ENCODE data around the gene OTOP3. TPM values are rescaled to one million over a fixed set of nuclear protein-coding genes. Genes with fewer than 3 reads are reported as not detected.
A peak's percentile ranks its signal among the peaks of the same experiment; 100 is the strongest.
"Not testable (repeated sequence)": the region's sequence is repeated elsewhere in the genome, so short reads cannot be mapped to it uniquely, and the experiment has no call there.

OTOP3 gene
- total RNA-seq, 4 donors from 2014 or later = 0.65 to 0.98 TPM; not detected in 2

GRCh38 chr17:74978240-74978639, 42.5 kb downstream of the OTOP3 start:
- Histone ChIP-seq H3K9me3 (no peaks in the 10 kb centered on the region), H3K27me3 (peaks cover 14% of the 10 kb centered on the region), H3K27ac (no peak overlapping the region), H3K4me1 (peaks cover 13% of the 10 kb centered on the region), H3K4me3 (no peak overlapping the region), H3K36me3 (no peaks in the 10 kb centered on the region)
- no peak for DNase-seq (ENCODE audit: low spot score in 2 of 2)
- WGBS = 87% methylated on average over 3 of the region's 3 CpGs
- TF ChIP-seq POLR2AphosphoS5 (IDR thresholded peaks at IDR 0.05) = no peak
- TF ChIP-seq CTCF (IDR thresholded peaks at IDR 0.05) = no peak
- no peak for TF ChIP-seq POLR2A (IDR thresholded peaks at IDR 0.05)
- no peak for TF ChIP-seq EP300 (IDR thresholded peaks at IDR 0.05)

GRCh38 chr17:74979408-74980146, 43.9 kb downstream of the OTOP3 start:
- 86% methylated on average over 17 of the region's 17 CpGs for WGBS
- H3K9me3 ChIP-seq = no peaks in the 10 kb centered on the region
- no peak overlapping the region for H3K4me3 ChIP-seq
- H3K36me3 ChIP-seq = no peaks in the 10 kb centered on the region
- TF ChIP-seq EP300 (IDR thresholded peaks at IDR 0.05) (no peak), POLR2AphosphoS5 (IDR thresholded peaks at IDR 0.05) (no peak), POLR2A (IDR thresholded peaks at IDR 0.05) (no peak), CTCF (IDR thresholded peaks at IDR 0.05) (no peak)
- H3K27ac ChIP-seq = no peak overlapping the region
- H3K27me3 ChIP-seq = peaks cover 4% of the 10 kb centered on the region
- no peak for DNase-seq (ENCODE audit: low spot score in 2 of 2)
- peaks cover 13% of the 10 kb centered on the region for H3K4me1 ChIP-seq

- no peak for TF ChIP-seq EP300 (IDR thresholded peaks at IDR 0.05)
- TF ChIP-seq POLR2A (IDR thresholded peaks at IDR 0.05) = no peak
- no peak for TF ChIP-seq POLR2AphosphoS5 (IDR thresholded peaks at IDR 0.05)
- TF ChIP-seq CTCF (IDR thresholded peaks at IDR 0.05) = no peak
- WGBS = 45% methylated on average over 16 of the region's 16 CpGs
- peak overlapping the region; percentile 75 for H3K27ac ChIP-seq
- DNase-seq (ENCODE audit: low spot score in 2 of 2) = no peak
- H3K36me3 ChIP-seq = no peaks in the 10 kb centered on the region
- peaks cover 13% of the 10 kb centered on the region for H3K4me1 ChIP-seq
- H3K4me3 ChIP-seq = peak overlapping the region; percentile 51
- H3K27me3 ChIP-seq = no peaks in the 10 kb centered on the region
- no peaks in the 10 kb centered on the region for H3K9me3 ChIP-seq
Observed at GRCh38 chr17:74981318-74981978, 45.8 kb downstream of the OTOP3 start.

GRCh38 chr17:74981979-74982662, 46.4 kb downstream of the OTOP3 start:
- 1% methylated on average over 35 of the region's 61 CpGs for WGBS
- H3K27ac ChIP-seq = peak overlapping the region; percentile 75
- DNase-seq (ENCODE audit: low spot score in 2 of 2) = peak; percentile 83
- H3K36me3 ChIP-seq = no peaks in the 10 kb centered on the region
- no peaks in the 10 kb centered on the region for H3K27me3 ChIP-seq
- H3K4me1 ChIP-seq = peaks cover 18% of the 10 kb centered on the region
- H3K9me3 ChIP-seq = no peaks in the 10 kb centered on the region
- peak in 1 of 3 donors; percentile 34 for TF ChIP-seq POLR2AphosphoS5 (IDR thresholded peaks at IDR 0.05)
- no peak for TF ChIP-seq EP300 (IDR thresholded peaks at IDR 0.05)
- H3K4me3 ChIP-seq = peak overlapping the region; percentile 51

- H3K4me3 ChIP-seq = peak overlapping the region; percentile 51
- 40% methylated on average over 11 of the region's 14 CpGs for WGBS
- peaks cover 20% of the 10 kb centered on the region for H3K4me1 ChIP-seq
- H3K27ac ChIP-seq = peak overlapping the region; percentile 75
- H3K9me3 ChIP-seq; H3K36me3 ChIP-seq; H3K27me3 ChIP-seq; DNase-seq (ENCODE audit: low spot score in 2 of 2): not testable (repeated sequence)
Observed at GRCh38 chr17:74982663-74983313, 47.1 kb downstream of the OTOP3 start.
